Measurements from ENCODE around the gene COL4A6. TPM values are rescaled to one million over a fixed set of nuclear protein-coding genes. Genes with fewer than 3 reads are reported as not detected.

Gene COL4A6
- total RNA-seq, 2 donors from 2014 or later: not detected

DNA sequence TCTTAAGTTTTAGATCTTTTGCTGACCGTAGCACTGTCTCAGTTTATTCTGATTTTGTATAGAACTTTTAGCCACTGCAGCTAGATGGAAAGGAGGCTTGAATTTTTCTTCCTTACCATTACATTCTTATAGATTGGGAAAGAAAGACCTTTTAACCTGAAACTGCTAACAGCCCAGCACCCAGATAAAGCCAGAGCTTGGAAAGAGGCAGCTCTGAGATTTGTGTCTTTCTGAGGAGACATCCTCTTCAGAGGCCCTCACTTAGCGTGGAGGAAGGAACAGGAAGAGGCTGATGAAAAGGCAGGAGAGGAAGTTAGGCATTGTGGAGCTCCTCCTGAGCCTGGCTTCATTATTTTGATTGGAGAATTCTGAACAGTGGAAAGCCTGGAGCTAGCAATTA is 311.6 kb downstream of the COL4A6 start:
- ATAC-seq (no peak), DNase-seq (ENCODE audit: low spot score in 2 of 2) (no peak)
- no peaks in the 10 kb centered on the region for H3K9me3 Mint-ChIP-seq
- no peaks in the 10 kb centered on the region for H3K36me3 Mint-ChIP-seq
- no peak overlapping the region for H3K27ac Mint-ChIP-seq

DNA sequence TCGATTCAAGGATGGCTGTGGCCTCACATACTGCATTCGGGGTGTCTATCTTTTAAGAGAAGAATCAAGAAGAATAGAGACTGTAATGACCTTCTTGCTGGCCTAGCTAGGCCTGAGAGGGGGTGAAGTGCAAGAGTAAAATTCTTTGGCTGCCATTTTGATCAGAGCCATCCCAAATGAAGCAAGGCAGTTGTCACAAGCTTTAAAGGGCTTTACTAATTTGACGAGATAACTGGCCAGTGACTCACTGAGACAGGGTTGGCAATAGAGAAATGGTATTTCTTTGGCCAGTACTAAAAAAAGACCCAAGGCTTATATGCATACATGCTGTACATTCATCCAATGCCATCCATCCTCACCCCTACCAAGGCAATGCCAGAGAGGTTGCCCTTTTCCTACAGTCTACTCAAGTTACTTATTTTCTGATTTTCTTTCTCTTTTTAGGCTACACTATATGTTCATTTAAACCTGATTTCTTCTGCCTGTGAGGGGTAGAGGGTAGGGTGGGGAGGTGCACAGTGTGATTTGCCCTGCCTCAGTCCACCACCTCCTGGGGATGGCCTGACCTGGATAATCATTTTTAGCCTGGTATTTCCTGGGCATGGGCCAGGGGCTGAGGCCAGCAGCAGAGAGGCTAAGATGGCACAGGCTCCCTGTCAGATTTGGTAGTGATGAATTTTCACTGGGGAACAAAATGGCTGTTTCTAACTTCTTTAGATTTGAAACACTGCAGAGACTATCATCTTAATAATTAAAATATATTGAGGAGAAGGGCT is 314.4 kb downstream of the COL4A6 start:
- no peak for ATAC-seq
- Mint-ChIP-seq H3K27ac (peak overlapping the region in 1 of 2 donors; percentile 71), H3K9me3 (no peaks in the 10 kb centered on the region)

GRCh38 chrX:108122748-108123147 is 315.5 kb downstream of the COL4A6 start:
- DNase-seq (ENCODE audit: low spot score in 2 of 2) (no peak), ATAC-seq (no peak)
- no peaks in the 10 kb centered on the region for H3K9me3 Mint-ChIP-seq
- no peaks in the 10 kb centered on the region for H3K36me3 Mint-ChIP-seq
- H3K27ac Mint-ChIP-seq: peak overlapping the region in 1 of 2 donors; percentile 71

More for the DNA sequence above, 314.4 kb downstream of the COL4A6 start:
- no peak for DNase-seq (ENCODE audit: low spot score in 2 of 2)
- H3K36me3 Mint-ChIP-seq: no peaks in the 10 kb centered on the region

- H3K27ac Mint-ChIP-seq: no peak overlapping the region
- ATAC-seq (no peak), DNase-seq (ENCODE audit: low spot score in 2 of 2) (no peak)
Measured at GRCh38 chrX:108121291-108121690, 316.9 kb downstream of the COL4A6 start.

DNA sequence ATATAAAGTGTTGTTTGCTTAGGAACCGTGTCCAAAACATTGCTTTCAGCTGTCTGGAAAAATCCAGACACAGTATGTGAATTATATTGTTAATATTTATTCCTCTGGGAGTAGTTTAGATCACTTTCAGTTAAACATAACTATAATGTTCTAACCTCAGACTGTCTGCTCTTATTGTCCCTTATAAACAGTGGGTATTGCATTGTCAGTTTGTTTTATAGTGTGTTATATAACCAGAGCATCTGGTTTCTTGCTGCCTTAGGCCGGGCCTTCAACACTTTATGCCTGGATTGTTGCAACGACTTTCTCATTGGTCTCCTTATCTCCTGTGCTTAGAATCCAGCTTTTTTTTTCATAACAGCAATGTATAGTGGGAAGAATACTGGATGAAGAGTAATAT is 320.2 kb downstream of the COL4A6 start:
- H3K27ac Mint-ChIP-seq: no peak overlapping the region
- no peaks in the 10 kb centered on the region for H3K36me3 Mint-ChIP-seq
- ATAC-seq (no peak), DNase-seq (ENCODE audit: low spot score in 2 of 2) (no peak)
- H3K9me3 Mint-ChIP-seq: no peaks in the 10 kb centered on the region

More at GRCh38 chrX:108121291-108121690, 316.9 kb downstream of the COL4A6 start:
- no peaks in the 10 kb centered on the region for H3K9me3 Mint-ChIP-seq
- no peaks in the 10 kb centered on the region for H3K36me3 Mint-ChIP-seq

- H3K27ac Mint-ChIP-seq: no peak overlapping the region
- DNase-seq (ENCODE audit: low spot score in 2 of 2) (no peak), ATAC-seq (no peak)
- no peaks in the 10 kb centered on the region for H3K9me3 Mint-ChIP-seq
- no peaks in the 10 kb centered on the region for H3K36me3 Mint-ChIP-seq
Measured at GRCh38 chrX:108114541-108114940, 323.7 kb downstream of the COL4A6 start.

Other genes with a start within 250 kb of the COL4A6 start
- not detected for gene COL4A5, start 1.4 kb upstream of the COL4A6 start, total RNA-seq